ENCODE data around the gene MYO18A. TPM values are rescaled to one million over a fixed set of nuclear protein-coding genes. Genes with fewer than 3 reads are reported as not detected.
"Not testable (repeated sequence)": the region's sequence is repeated elsewhere in the genome, so short reads cannot be mapped to it uniquely, and the experiment has no call there.

MYO18A gene
- total RNA-seq, 1 donor from 2014 or later = 53.9 TPM

- DNase-seq = no peak
Measured at GRCh38 chr17:29103341-29103740, 76.9 kb downstream of the MYO18A start.

- DNase-seq = no peak
Measured at GRCh38 chr17:29102741-29103181, 77.4 kb downstream of the MYO18A start.

GRCh38 chr17:29102046-29102445 lies 78.2 kb downstream of the MYO18A start:
- DNase-seq = no peak

- no peak for DNase-seq
Measured at GRCh38 chr17:29100296-29100695, 79.9 kb downstream of the MYO18A start.

- no peak for DNase-seq
Measured at GRCh38 chr17:29099527-29099926, 80.7 kb downstream of the MYO18A start.

- DNase-seq = no peak
Measured at GRCh38 chr17:29096094-29096493, 84.1 kb downstream of the MYO18A start.

- DNase-seq = no peak
Measured at GRCh38 chr17:29095439-29095838, 84.8 kb downstream of the MYO18A start.

- no peak for DNase-seq
Measured at GRCh38 chr17:29094101-29094708, 86.0 kb downstream of the MYO18A start.

GRCh38 chr17:29093090-29093871 lies 86.9 kb downstream of the MYO18A start:
- DNase-seq = no peak

- no peak for DNase-seq
Measured at GRCh38 chr17:29091606-29092289, 88.5 kb downstream of the MYO18A start.

GRCh38 chr17:29090750-29091605 lies 89.2 kb downstream of the MYO18A start:
- DNase-seq = no peak

- DNase-seq = no peak
Measured at GRCh38 chr17:29090108-29090507, 90.1 kb downstream of the MYO18A start.

- DNase-seq = no peak
Measured at GRCh38 chr17:29089601-29090044, 90.6 kb downstream of the MYO18A start.

- DNase-seq = not testable (repeated sequence)
Measured at GRCh38 chr17:29088782-29089181, 91.4 kb downstream of the MYO18A start.

GRCh38 chr17:29086628-29087332 lies 93.4 kb downstream of the MYO18A start:
- no peak for DNase-seq

- no peak for DNase-seq
Measured at GRCh38 chr17:29085223-29085622, 95.0 kb downstream of the MYO18A start.

GRCh38 chr17:29084541-29085146 lies 95.6 kb downstream of the MYO18A start:
- DNase-seq = no peak

- DNase-seq = no peak
Measured at GRCh38 chr17:29080965-29081364, 99.2 kb downstream of the MYO18A start.

GRCh38 chr17:29080323-29080722 lies 99.9 kb downstream of the MYO18A start:
- DNase-seq = no peak

- no peak for DNase-seq
Measured at GRCh38 chr17:29079887-29080286, 100.3 kb downstream of the MYO18A start.

- no peak for DNase-seq
Measured at GRCh38 chr17:29079433-29079832, 100.8 kb downstream of the MYO18A start.
